SJSA1 (cell line): ENCODE results near the gene ADAMTS2. TPM values are rescaled to one million over a fixed set of nuclear protein-coding genes. Genes with fewer than 3 reads are reported as not detected.

ENCODE experiments used
- DNase-seq, 2 experiments: peaks; one replicate each; pipeline ENCODE4 v3.0.0-alpha.2; 2015 to 2020; ENCODE audit warnings: low spot score in 2 of 2, low read depth in 1 of 2
- H3K27ac ChIP-seq: fragments of 250-450 bp; sonication (Bioruptor Pico); 2 replicates; pipeline ENCODE4 v1.5.1; 2020; ENCODE audit warnings: mild to moderate bottlenecking, moderate library complexity
- H3K27me3 ChIP-seq: fragments of 250-450 bp; sonication (Bioruptor Pico); replicated peaks from 2 replicates; pipeline ENCODE4 v1.5.1; 2020; ENCODE audit warnings: mild to moderate bottlenecking, moderate library complexity
- H3K36me3 ChIP-seq: fragments of 250-450 bp; sonication (Bioruptor Pico); 2 replicates; pipeline ENCODE4 v1.5.1; 2020; ENCODE audit warnings: mild to moderate bottlenecking
- H3K4me1 ChIP-seq: fragments of 250-450 bp; sonication (Bioruptor Pico); replicated peaks from 2 replicates; pipeline ENCODE4 v1.6.1; 2021; ENCODE audit warnings: mild to moderate bottlenecking
- H3K4me3 ChIP-seq: fragments of 250-450 bp; sonication (Bioruptor Pico); 2 replicates; pipeline ENCODE4 v1.5.1; 2020; ENCODE audit warnings: mild to moderate bottlenecking
- H3K9me3 ChIP-seq: fragments of 250-450 bp; sonication (Bioruptor Pico); replicated peaks from 2 replicates; pipeline ENCODE4 v1.5.1; 2020; ENCODE audit warnings: mild to moderate bottlenecking
- total RNA-seq: library from RNA; depleted of rRNA; stranded (reverse); fragments of >200 nt; shearing (Covaris generic); gene quantifications from 2 replicates; pipeline ENCODE4 v1.2.3, GENCODE V29; 2014

The ADAMTS2 gene
- total RNA-seq, 1 experiment from 2014 or later: 4.9 TPM

- no peak overlapping the region for H3K4me3 ChIP-seq
- H3K4me1 ChIP-seq: no peaks in the 10 kb centered on the region
- DNase-seq: no peak
- H3K27me3 ChIP-seq: no peaks in the 10 kb centered on the region
- H3K27ac ChIP-seq: no peak overlapping the region
- no peaks in the 10 kb centered on the region for H3K36me3 ChIP-seq
- H3K9me3 ChIP-seq: peaks cover 43% of the 10 kb centered on the region
These were observed 91.5 kb downstream of the ADAMTS2 start for GRCh38 chr5:179253730-179254129.

GRCh38 chr5:179251276-179251969, 93.8 kb downstream of the ADAMTS2 start:
- Histone ChIP-seq H3K36me3 (no peaks in the 10 kb centered on the region), H3K4me1 (no peaks in the 10 kb centered on the region), H3K4me3 (no peak overlapping the region), H3K9me3 (peaks cover 27% of the 10 kb centered on the region), H3K27me3 (no peaks in the 10 kb centered on the region), H3K27ac (no peak overlapping the region)
- no peak for DNase-seq

GRCh38 chr5:179250561-179251225, 94.6 kb downstream of the ADAMTS2 start:
- no peaks in the 10 kb centered on the region for H3K36me3 ChIP-seq
- H3K4me3 ChIP-seq: no peak overlapping the region
- no peak for DNase-seq
- peaks cover 28% of the 10 kb centered on the region for H3K9me3 ChIP-seq
- no peaks in the 10 kb centered on the region for H3K27me3 ChIP-seq
- H3K4me1 ChIP-seq: no peaks in the 10 kb centered on the region
- H3K27ac ChIP-seq: no peak overlapping the region

DNA sequence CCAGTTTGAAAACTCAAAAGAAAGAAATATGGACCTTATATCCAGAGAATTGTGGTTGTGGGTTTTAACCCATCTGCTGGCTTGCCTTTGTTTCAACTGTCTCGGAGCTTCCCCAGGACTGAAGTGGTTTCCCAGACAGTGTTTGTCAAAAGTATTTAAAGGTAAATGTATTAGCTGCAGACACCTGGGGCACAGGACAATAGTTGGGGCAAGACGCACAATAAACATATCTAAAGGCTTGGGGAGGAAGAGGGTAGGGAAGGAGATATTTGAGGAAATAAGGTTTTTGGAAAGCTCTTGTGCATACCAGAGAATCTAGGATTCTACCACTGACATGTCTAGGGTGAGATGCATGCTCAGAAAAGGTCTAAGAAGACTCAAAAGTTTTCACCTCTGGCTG, 99.0 kb downstream of the ADAMTS2 start:
- peak in 1 of 2 experiments; percentile 12 for DNase-seq
- Histone ChIP-seq H3K9me3 (peaks cover 27% of the 10 kb centered on the region; the same call in 1 of the 2 replicates), H3K36me3 (no peaks in the 10 kb centered on the region), H3K4me3 (no peak overlapping the region), H3K4me1 (no peaks in the 10 kb centered on the region), H3K27me3 (no peaks in the 10 kb centered on the region), H3K27ac (no peak overlapping the region)

- no peaks in the 10 kb centered on the region for H3K27me3 ChIP-seq
- DNase-seq: no peak
- no peaks in the 10 kb centered on the region for H3K36me3 ChIP-seq
- peaks cover 35% of the 10 kb centered on the region for H3K9me3 ChIP-seq
- H3K27ac ChIP-seq: no peak overlapping the region
- H3K4me3 ChIP-seq: no peak overlapping the region
- H3K4me1 ChIP-seq: no peaks in the 10 kb centered on the region
These were observed 100.2 kb downstream of the ADAMTS2 start for GRCh38 chr5:179245031-179245430.

DNA sequence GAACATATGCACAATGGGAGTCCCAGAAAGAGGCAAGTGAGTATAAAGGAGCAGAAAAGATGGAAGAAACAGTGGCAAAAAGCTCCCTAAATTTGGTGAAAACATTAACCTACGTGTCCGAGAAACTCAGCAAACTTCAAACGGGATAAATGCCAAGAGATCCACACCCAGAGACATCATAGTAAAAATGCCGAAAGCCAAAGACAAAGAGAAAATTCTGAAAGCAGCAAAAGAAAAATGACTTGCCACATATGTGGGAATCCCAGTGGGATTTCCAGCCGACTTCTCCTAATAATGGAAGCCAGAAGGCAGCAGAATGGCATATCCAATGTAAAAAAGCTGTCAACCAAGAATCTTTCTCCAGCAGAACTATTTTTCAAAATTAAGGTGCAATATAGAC, 101.2 kb downstream of the ADAMTS2 start:
- Histone ChIP-seq H3K9me3 (peaks cover 44% of the 10 kb centered on the region), H3K36me3 (no peaks in the 10 kb centered on the region), H3K27ac (no peak overlapping the region), H3K4me3 (no peak overlapping the region), H3K4me1 (no peaks in the 10 kb centered on the region), H3K27me3 (no peaks in the 10 kb centered on the region)
- no peak for DNase-seq

DNA sequence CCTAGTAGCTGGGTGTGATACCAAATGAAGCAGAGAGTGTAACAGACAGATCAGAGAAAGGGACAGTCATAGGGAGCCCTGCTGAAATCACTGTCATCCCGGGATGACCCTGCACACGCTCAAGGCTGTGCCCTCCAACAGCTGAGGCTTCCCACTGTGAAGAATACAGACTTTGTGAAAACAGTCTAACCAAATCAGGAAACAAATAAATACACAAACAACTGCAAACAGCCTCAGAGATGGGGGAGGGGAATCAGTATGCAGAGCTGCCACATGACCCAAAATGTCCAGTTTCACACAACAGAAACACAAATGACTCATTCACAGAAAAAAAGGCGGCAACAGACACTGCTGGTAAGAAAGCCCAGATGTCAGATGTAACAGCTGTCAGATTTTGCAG, 101.9 kb downstream of the ADAMTS2 start:
- no peak overlapping the region for H3K4me3 ChIP-seq
- peaks cover 48% of the 10 kb centered on the region for H3K9me3 ChIP-seq
- no peak for DNase-seq
- no peaks in the 10 kb centered on the region for H3K4me1 ChIP-seq
- no peaks in the 10 kb centered on the region for H3K36me3 ChIP-seq
- no peak overlapping the region for H3K27ac ChIP-seq
- no peaks in the 10 kb centered on the region for H3K27me3 ChIP-seq

- no peak overlapping the region for H3K4me3 ChIP-seq
- no peaks in the 10 kb centered on the region for H3K36me3 ChIP-seq
- peaks cover 51% of the 10 kb centered on the region for H3K9me3 ChIP-seq
- no peaks in the 10 kb centered on the region for H3K4me1 ChIP-seq
- no peak for DNase-seq
- no peaks in the 10 kb centered on the region for H3K27me3 ChIP-seq
- no peak overlapping the region for H3K27ac ChIP-seq
These were observed 102.6 kb downstream of the ADAMTS2 start for GRCh38 chr5:179242676-179243075.

DNA sequence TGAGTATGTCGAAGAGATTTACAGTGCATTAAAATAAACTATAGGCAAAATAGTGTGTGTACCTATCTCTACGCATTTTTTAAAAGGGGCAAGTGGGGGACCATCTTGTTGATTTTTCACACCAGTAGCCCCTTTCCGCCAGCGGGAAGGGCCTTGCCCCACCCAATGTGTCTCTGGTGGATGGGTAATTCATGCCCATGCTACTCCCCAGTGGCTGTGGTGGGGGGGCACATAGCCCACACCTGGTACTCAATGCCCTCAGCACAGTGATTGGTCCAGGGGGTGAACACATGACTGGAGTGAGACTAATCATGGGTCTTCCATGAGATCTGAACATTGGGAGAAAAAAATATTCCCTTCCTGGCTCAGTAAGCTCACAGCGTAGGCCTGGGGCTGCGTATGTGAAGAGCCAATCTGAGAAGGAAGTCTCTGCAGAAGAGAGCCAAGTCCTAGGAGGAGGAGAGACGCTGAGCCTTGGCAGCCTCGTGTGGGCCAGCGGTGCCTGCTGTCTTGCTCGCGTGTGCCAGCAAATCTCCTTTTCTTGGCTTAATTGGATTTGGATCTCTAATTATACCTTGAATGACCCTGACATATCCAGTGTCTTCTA, 103.4 kb downstream of the ADAMTS2 start:
- no peak for DNase-seq
- Histone ChIP-seq H3K4me3 (no peak overlapping the region), H3K36me3 (no peaks in the 10 kb centered on the region), H3K27ac (no peak overlapping the region), H3K4me1 (no peaks in the 10 kb centered on the region), H3K27me3 (no peaks in the 10 kb centered on the region), H3K9me3 (peaks cover 58% of the 10 kb centered on the region)

- Histone ChIP-seq H3K27me3 (no peaks in the 10 kb centered on the region), H3K4me1 (no peaks in the 10 kb centered on the region), H3K27ac (no peak overlapping the region), H3K9me3 (peaks cover 60% of the 10 kb centered on the region), H3K36me3 (no peaks in the 10 kb centered on the region), H3K4me3 (no peak overlapping the region)
- DNase-seq: no peak
These were observed 104.1 kb downstream of the ADAMTS2 start for GRCh38 chr5:179241175-179241574.

DNA sequence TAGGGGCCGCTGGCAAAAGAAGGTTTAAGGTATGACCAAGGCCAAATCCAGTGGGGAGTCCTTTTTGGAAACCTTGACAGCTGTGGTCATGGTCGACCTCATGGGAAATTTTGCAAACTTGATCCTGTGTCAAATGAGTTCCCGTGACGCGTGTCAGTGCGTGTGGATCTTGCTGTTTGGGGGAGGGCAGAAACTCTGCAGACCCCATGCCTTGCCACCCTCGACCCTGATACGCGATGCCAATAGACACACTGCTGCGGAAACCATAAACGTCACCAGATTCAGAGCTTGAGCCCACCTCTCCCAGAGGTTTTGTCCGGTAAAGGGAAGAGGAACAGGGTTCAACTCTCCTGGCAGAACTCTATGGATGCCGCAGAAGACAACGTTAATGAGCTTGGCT, 104.7 kb downstream of the ADAMTS2 start:
- H3K36me3 ChIP-seq: no peaks in the 10 kb centered on the region
- H3K27ac ChIP-seq: no peak overlapping the region

GRCh38 chr5:179239256-179240135, 105.8 kb downstream of the ADAMTS2 start:
- Histone ChIP-seq H3K27ac (no peak overlapping the region), H3K27me3 (no peaks in the 10 kb centered on the region), H3K4me1 (no peaks in the 10 kb centered on the region), H3K9me3 (peaks cover 56% of the 10 kb centered on the region), H3K4me3 (no peak overlapping the region), H3K36me3 (no peaks in the 10 kb centered on the region)
- DNase-seq: peak in 1 of 2 experiments; percentile 38

More for the DNA sequence above, 104.7 kb downstream of the ADAMTS2 start:
- Histone ChIP-seq H3K4me3 (no peak overlapping the region), H3K27me3 (no peaks in the 10 kb centered on the region), H3K4me1 (no peaks in the 10 kb centered on the region), H3K9me3 (peaks cover 58% of the 10 kb centered on the region)
- DNase-seq: no peak

DNA sequence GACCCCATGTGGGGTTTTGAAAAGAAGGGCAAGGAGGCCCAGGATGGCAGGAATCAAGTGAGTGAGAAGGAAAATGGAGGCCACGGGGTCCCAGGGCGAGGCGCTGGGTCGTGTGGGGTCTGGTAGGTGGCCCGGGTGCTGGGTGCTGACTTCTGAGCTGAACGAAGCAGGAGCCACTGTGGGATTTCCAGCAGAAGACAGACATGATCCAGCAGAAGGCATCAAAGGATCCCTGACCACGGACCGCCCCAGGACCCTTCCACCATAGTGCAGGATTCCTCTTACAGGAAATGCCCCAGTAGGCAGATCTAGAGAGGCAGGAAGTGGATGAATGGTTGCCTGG, 106.7 kb downstream of the ADAMTS2 start:
- no peak overlapping the region for H3K4me3 ChIP-seq
- no peak overlapping the region for H3K27ac ChIP-seq
- no peaks in the 10 kb centered on the region for H3K4me1 ChIP-seq
- H3K9me3 ChIP-seq: peaks cover 57% of the 10 kb centered on the region
- no peaks in the 10 kb centered on the region for H3K36me3 ChIP-seq
- peak in 1 of 2 experiments; percentile 38 for DNase-seq
- H3K27me3 ChIP-seq: no peaks in the 10 kb centered on the region
